ENCODE measurements around the gene SRRD. TPM values are rescaled to one million over a fixed set of nuclear protein-coding genes. Genes with fewer than 3 reads are reported as not detected.

SRRD gene
- total RNA-seq, 1 donor, result 13.3 TPM

DNA sequence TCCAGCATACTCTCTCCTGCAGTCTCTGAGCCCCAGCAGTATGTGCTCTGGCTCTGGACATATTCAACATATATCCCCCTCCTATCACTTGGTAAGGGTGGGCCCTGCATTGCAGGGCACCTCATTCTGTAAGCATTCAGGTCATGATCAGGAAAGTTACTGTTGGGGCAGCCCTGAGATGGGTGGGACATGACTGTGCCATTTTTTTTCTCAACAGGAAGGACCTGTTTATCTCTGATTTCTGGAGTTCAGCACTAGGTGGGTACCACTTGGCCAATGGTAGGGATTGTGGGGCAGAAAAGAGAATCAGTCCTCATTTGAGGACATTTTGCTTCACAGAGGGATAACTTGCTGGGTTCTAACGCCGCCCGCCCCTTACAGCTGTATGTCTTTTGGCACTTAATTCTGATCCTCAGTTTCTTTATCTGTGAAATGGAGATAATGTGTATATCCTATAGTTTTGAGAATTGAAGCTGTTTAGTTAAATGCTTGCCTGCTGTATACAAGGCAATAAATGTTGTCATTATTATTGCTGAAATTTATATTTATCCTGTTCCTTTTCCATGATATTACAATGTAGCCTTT is 2.2 kb downstream of the SRRD start:
- peaks cover 41% of the 10 kb centered on the region for H3K4me1 ChIP-seq (ENCODE audit: insufficient read depth, low read length)
- H3K27me3 ChIP-seq (ENCODE audit: insufficient read depth, low read length), result no peaks in the 10 kb centered on the region
- H3K9me3 ChIP-seq (ENCODE audit: low read depth, low read length), result no peaks in the 10 kb centered on the region

DNA sequence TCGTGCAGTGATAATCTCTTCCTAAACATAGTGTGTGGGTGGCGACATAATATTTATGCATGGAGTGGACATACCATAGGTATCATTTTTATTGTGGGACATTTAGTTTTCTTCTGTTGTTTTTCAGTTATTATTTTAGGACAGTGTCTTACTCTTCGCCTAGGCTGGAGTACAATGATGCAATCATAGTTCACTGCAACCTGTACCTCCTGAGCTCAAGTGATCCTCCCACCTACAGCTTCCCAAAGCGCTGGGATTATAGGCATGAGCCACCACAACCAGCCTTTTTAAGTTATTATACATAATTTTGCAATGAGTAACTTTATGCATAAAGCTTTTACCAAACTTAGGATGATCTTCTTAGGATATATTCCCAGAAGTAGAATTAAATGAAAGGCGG is 2.7 kb downstream of the SRRD start:
- peaks cover 37% of the 10 kb centered on the region for H3K4me1 ChIP-seq (ENCODE audit: insufficient read depth, low read length)
- H3K4me3 ChIP-seq (ENCODE audit: low read length), result no peak overlapping the region
- no peaks in the 10 kb centered on the region for H3K27me3 ChIP-seq (ENCODE audit: insufficient read depth, low read length)
- H3K9me3 ChIP-seq (ENCODE audit: low read depth, low read length), result no peaks in the 10 kb centered on the region

More for the DNA sequence above, 2.2 kb downstream of the SRRD start:
- H3K4me3 ChIP-seq (ENCODE audit: low read length), result no peak overlapping the region

DNA sequence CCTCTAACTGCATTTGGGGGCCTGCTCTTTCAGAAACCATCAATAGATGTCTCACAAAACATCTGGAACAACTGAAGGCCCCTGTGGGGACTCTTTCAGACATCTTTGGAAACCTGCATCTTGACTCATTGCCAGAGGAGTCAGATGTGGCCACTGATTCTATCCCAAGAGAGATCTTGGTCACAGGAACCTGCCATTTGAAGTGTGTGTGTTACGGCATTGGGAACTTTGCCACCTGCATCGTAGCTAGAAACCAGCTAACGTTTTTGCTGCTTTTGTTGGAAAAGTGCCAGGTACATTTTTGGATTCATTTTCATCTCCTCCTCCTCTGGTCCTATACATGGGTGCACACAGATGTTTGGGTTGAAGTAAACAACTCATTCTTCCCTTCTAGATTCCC is 4.3 kb downstream of the SRRD start:
- H3K4me1 ChIP-seq (ENCODE audit: insufficient read depth, low read length), result peaks cover 21% of the 10 kb centered on the region
- H3K27me3 ChIP-seq (ENCODE audit: insufficient read depth, low read length), result no peaks in the 10 kb centered on the region
- no peaks in the 10 kb centered on the region for H3K9me3 ChIP-seq (ENCODE audit: low read depth, low read length)
- no peak overlapping the region for H3K4me3 ChIP-seq (ENCODE audit: low read length)

DNA sequence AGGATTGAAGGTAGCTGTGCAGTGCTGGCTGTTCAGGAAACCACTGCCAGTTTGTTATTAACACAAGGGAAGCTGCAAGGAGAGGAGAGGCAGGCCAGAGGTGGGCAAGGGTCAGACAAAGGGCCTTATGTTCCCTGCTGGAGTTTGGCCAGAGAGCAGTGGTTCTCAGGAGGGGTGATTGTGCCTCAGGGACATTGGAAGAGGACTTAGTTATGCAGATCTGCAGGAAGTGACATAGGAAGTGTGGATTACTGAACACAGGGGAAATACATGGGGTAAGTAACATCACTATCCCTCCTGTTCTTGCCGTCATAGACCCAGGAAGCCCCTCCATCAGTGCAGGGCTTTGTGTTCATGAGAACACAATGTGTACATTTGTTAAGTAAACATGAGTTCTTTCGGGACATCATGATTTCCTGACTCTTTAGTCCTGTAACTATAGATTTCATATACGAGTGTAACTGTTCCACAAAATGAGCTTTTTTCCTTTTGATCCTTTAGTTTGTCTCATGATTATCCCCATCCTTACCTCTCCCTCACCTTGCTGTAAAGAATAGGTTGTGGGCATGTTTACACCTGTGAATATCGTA is 5.9 kb downstream of the SRRD start:
- H3K9me3 ChIP-seq (ENCODE audit: low read depth, low read length), result no peaks in the 10 kb centered on the region
- no peaks in the 10 kb centered on the region for H3K27me3 ChIP-seq (ENCODE audit: insufficient read depth, low read length)
- H3K4me1 ChIP-seq (ENCODE audit: insufficient read depth, low read length), result peaks cover 12% of the 10 kb centered on the region
- H3K4me3 ChIP-seq (ENCODE audit: low read length), result no peak overlapping the region

DNA sequence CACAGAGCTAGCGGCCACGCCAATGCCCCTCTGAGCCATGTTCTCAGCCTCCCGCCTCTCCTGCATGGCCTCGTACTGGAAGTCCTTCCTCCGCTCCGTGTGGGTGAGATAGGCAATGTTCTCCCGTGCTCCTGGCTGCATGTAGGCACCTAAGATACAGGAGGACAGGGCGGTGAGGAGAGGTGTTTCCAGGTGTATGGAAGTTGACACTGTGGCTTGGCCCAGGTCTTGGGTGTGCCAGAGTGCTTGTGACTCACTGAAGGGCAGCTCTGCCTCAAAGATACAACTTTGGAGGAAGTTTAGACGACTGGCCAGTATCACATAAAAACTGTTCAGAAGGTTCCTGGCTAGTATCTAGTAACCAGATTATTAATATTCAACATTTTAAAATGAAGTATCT is 8.5 kb downstream of the SRRD start:
- no peaks in the 10 kb centered on the region for H3K27me3 ChIP-seq (ENCODE audit: insufficient read depth, low read length)
- no peaks in the 10 kb centered on the region for H3K4me1 ChIP-seq (ENCODE audit: insufficient read depth, low read length)
- no peak overlapping the region for H3K4me3 ChIP-seq (ENCODE audit: low read length)
- H3K9me3 ChIP-seq (ENCODE audit: low read depth, low read length), result no peaks in the 10 kb centered on the region

DNA sequence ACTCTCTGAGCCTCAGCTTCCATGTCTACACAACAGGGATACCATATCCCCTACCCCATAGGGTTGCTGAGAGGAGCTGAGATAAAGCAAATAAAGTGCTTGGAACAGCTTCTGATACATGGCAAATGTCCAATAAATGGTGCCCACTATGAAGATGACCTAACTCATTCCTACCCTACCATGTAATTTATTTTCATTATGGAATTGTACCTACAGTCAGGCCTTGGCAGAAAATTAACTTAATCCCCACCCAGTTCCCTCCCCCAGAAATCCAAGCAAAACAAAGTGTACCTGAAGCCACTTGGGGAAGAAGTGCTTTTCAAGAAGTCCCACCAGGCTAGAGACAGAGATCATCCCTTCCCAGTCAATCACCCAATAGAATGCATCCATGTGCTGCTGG is 10.8 kb downstream of the SRRD start:
- Histone ChIP-seq H3K4me3 (ENCODE audit: low read length) (no peak overlapping the region), H3K27me3 (ENCODE audit: insufficient read depth, low read length) (no peaks in the 10 kb centered on the region), H3K4me1 (ENCODE audit: insufficient read depth, low read length) (no peaks in the 10 kb centered on the region), H3K9me3 (ENCODE audit: low read depth, low read length) (no peaks in the 10 kb centered on the region)

DNA sequence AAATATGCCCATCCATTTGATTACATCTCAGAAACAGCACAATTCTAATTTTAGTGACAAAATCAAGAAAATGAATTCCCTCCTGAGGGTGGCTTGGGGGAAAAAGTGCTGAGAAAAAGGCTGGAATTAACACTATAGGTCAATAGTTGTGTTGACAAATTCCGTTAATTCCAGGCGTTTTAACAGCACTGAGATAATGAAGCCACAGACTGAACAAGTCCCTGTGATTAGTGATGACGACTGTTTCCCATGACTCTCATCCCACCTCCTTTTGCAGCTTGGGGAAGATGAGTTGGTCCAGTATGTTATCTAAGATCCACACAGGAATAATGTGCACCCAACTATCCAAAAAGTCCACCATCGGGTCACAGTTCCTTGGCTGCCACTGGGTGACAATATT is 12.8 kb downstream of the SRRD start:
- no peak overlapping the region for H3K4me3 ChIP-seq (ENCODE audit: low read length)
- H3K4me1 ChIP-seq (ENCODE audit: insufficient read depth, low read length), result no peaks in the 10 kb centered on the region
- H3K27me3 ChIP-seq (ENCODE audit: insufficient read depth, low read length), result no peaks in the 10 kb centered on the region

DNA sequence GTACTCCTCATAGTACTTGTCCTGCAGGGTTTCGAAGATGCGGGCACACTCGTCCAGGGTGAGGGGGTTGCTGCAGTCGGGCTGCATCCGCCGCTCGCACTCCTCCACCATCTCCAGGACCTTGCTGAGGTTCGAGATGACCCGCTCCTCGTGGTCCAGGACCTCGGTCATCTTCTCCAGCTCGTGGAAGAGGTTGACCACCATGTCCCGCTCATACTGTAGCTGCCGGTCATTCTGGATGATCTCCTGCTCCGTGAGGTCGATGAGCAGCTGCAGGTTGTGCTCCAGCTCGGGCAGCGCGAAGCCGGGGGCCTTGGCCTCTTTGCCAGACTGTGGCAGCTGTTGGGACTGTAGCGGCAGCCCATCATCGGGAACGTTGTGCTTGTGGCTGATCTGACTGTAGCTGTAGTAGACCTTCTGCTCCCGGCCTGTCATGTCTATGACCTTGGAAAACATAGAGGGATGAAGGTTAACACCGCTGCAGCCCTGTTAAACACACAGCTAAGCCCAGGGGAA is 15.6 kb downstream of the SRRD start:
- peaks cover 14% of the 10 kb centered on the region for H3K4me1 ChIP-seq (ENCODE audit: insufficient read depth, low read length)
- H3K4me3 ChIP-seq (ENCODE audit: low read length), result no peak overlapping the region
- no peaks in the 10 kb centered on the region for H3K27me3 ChIP-seq (ENCODE audit: insufficient read depth, low read length)
- H3K9me3 ChIP-seq (ENCODE audit: low read depth, low read length), result no peaks in the 10 kb centered on the region

More for the DNA sequence above, 12.8 kb downstream of the SRRD start:
- H3K9me3 ChIP-seq (ENCODE audit: low read depth, low read length), result no peaks in the 10 kb centered on the region

DNA sequence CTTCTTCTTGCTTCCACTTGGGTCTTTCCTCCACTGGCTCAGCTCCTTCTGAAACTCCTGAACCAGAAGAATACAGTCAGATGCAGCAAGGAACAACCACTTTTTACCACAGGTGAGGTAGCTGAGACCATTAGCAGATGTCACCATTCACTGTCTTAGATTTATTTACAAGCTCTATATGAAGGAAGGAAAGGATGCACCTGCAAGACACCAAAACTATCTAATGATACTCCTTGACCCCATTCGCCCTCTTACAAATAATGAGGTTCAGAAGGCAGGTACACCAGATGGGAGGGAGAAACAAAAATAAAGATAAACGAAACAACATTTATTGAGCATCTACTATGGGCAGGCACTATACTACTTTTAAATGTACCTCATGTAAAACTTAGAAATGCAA is 18.3 kb downstream of the SRRD start:
- H3K4me1 ChIP-seq (ENCODE audit: insufficient read depth, low read length), result peaks cover 17% of the 10 kb centered on the region
- no peaks in the 10 kb centered on the region for H3K27me3 ChIP-seq (ENCODE audit: insufficient read depth, low read length)
- H3K9me3 ChIP-seq (ENCODE audit: low read depth, low read length), result no peaks in the 10 kb centered on the region
- H3K4me3 ChIP-seq (ENCODE audit: low read length), result no peak overlapping the region

DNA sequence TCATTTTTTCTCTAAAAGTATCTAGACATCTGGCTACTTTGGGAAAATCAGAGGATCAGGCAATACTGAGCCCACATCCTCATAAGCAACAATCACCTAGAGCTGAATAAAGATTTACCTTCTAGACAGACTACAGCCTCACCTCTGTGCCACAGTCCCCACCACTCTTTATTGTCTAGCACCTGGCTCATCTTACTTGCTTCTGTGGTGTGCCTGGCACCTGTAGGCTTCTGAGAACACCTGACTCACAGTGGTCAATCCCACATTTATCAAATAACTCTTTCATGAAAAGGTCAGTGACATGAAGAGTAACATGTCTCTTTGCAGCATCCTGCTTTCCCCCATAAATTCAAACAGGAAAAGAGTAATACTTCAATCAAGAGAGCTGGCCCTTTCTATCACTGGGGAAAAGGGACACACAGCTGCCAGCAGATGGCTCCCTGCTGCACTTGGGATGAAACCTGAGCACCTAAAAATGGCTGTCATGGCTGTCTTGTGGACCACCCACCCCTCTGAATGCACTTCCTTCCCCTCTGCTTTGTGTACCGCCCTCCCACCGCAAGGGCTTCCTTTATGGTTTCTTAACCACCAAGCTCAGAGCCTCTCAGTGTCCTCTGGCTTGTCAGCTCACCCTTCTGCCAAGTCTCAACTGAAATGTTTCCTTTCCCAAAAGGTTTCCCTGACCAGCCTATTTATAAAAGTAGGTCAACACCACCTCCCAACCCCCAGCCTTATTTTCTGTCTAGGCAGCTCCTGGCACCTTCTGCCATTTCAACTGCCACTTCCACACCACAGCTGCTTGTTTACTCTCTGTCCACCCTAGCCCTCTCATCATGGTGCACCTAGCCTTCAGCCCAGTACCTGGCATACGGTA is 19.2 kb downstream of the SRRD start:
- Histone ChIP-seq H3K4me1 (ENCODE audit: insufficient read depth, low read length) (peaks cover 17% of the 10 kb centered on the region), H3K27me3 (ENCODE audit: insufficient read depth, low read length) (no peaks in the 10 kb centered on the region), H3K9me3 (ENCODE audit: low read depth, low read length) (no peaks in the 10 kb centered on the region), H3K4me3 (ENCODE audit: low read length) (no peak overlapping the region)

DNA sequence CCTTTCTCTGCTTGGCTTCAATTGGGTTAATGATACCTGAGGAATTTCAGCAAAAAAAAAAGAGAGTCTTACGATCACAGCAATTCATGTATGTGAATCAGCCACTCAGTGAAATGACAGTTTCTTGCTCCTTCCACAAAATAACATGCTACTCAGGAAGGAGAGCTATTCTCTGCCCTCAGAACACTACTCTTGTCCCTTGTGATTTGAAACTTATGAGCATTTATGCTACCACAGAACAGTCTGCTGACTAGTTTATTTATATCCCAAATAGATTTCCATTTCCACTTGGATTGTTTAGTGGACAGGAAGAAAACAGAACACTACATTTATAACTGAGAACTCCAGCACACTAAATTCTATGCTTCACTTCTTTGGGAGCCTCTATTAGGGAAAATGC is 20.1 kb downstream of the SRRD start:
- H3K27me3 ChIP-seq (ENCODE audit: insufficient read depth, low read length), result no peaks in the 10 kb centered on the region
- H3K4me1 ChIP-seq (ENCODE audit: insufficient read depth, low read length), result peaks cover 17% of the 10 kb centered on the region
- no peaks in the 10 kb centered on the region for H3K9me3 ChIP-seq (ENCODE audit: low read depth, low read length)
- H3K4me3 ChIP-seq (ENCODE audit: low read length), result no peak overlapping the region

DNA sequence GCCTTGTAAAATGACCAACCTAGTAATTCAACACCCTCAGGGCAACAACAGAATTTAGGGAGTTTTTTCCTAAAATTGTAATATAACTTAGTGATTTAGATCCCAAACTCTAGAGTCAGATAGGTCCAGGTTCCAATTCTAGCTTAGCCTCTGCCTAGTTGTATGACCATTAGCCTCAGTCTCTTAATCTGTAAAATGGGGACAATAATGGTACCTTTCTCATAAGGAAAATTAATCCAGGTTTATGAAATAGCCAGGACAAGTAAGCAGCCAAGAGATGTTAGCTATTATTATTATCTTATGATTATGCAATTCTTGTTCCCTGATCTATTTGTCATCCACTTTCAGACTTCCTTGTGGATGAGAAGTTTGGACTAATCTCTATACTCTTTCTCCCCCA is 24.5 kb downstream of the SRRD start:
- H3K4me3 ChIP-seq (ENCODE audit: low read length), result no peak overlapping the region
- no peaks in the 10 kb centered on the region for H3K9me3 ChIP-seq (ENCODE audit: low read depth, low read length)
- peaks cover 30% of the 10 kb centered on the region for H3K4me1 ChIP-seq (ENCODE audit: insufficient read depth, low read length)
- H3K27me3 ChIP-seq (ENCODE audit: insufficient read depth, low read length), result no peaks in the 10 kb centered on the region

DNA sequence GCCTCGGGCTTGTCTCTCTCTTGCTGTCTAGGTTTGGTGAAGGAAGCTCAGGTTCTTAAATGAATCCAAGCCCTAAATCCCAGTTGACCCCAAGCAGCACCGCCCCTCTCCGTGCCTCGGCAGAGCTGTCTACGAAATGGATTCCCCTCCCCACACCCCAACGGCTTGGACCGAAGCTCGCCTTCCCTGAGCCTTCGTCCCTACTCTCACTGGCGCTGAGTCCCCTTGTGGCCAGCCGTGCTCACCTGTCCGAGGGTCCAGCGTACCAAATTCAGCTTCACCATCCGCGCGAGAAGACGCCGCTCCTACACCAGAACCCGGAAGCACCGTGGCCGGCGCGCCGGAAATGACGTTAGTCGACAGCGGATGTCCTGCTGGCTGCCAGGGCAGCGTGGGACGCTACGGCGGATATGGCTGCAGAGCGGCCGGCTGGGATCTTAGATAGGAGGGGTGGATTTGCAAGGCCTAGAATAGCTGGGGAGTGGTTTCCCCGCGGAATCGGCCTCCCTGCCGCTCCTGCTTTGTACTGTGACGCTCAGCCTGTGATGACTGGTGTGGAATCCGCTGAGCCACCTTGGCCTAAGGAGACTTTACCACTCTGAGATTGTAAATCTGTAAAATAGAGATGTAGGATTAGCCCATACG is 28.6 kb downstream of the SRRD start, which contains the start of gene TFIP11:
TFIP11 (minus strand) TSS at position 325 of the 645 bp plus-strand sequence. CDS start 2,201 bp downstream, outside the sequence.
- Histone ChIP-seq H3K27me3 (ENCODE audit: insufficient read depth, low read length) (no peaks in the 10 kb centered on the region), H3K4me3 (ENCODE audit: low read length) (peak within 1 kb of the TSS; percentile 64), H3K9me3 (ENCODE audit: low read depth, low read length) (no peaks in the 10 kb centered on the region), H3K4me1 (ENCODE audit: insufficient read depth, low read length) (peaks cover 20% of the 10 kb centered on the region)

DNA sequence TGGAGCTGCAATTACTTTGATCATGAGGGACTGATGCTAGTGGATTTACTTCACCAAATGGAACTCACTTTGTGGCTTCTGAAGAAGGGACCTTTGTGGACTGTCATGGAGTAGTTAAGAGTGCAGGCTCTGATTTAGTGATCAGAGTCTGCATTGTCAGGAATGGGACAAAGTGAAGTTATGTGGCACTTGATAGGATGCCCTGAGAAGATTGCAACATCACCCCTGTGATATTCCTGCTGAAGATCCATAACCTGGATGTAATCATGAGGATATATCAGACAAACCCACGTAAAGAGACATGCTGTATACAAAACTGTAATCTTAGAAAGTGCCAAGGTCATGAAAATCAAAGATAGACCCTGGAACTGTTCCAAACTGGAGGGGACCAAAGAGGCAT is 30.2 kb downstream of the SRRD start:
- Histone ChIP-seq H3K4me3 (ENCODE audit: low read length) (no peak overlapping the region), H3K9me3 (ENCODE audit: low read depth, low read length) (no peaks in the 10 kb centered on the region), H3K4me1 (ENCODE audit: insufficient read depth, low read length) (peaks cover 20% of the 10 kb centered on the region), H3K27me3 (ENCODE audit: insufficient read depth, low read length) (no peaks in the 10 kb centered on the region)
